Left ventricle myocardium superior (tissue), 1 donor: ENCODE results near the gene PHIP. TPM values are rescaled to one million over a fixed set of nuclear protein-coding genes. Genes with fewer than 3 reads are reported as not detected.

Source experiments
- total RNA-seq: library from RNA; stranded (reverse); fragmentation: NEBNext Ultra II Directional; extraction: Animal tissue kit (Norgen Biotek cat#: 25700); gene quantifications from one replicate; pipeline ENCODE4 v1.2.1, GENCODE V29; 2021
- donor health status: DM: no; HTN: yes; CAD: no; lungs with severe emphysema.

The PHIP gene
- total RNA-seq, 1 donor from 2014 or later, result 17.3 TPM

Other genes with a start within 250 kb of the PHIP start
- gene IRAK1BP1, start 210.7 kb downstream of the PHIP start, total RNA-seq, result 5.5 TPM
- 166 TPM for gene HMGN3, start 156.4 kb upstream of the PHIP start, total RNA-seq